ENCODE results near the gene DGKB. TPM values are rescaled to one million over a fixed set of nuclear protein-coding genes. Genes with fewer than 3 reads are reported as not detected.

DGKB gene
- polyA plus RNA-seq, 1 donor (not counting 4 experiments of a cell fraction or from before 2014, with no cell fraction given), result 0.01 TPM

DNA sequence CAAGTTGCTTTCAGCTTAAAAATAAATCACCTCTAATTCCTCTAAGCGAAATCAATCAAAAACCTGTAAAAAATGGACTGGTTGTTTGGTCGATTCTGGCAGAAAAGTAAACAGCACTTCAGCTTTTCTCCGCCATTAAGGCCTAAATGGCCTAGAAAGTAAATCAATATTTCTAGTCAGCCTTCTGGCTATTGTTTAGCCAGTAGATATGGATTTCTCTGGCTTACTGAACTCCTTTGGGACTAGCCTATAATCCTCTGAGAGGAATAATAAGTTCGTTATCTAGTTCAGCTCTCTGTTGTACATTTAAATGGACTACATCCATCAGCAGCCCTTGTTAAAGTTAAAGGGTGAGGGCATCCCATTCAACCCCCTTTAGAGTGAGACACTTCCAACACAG is 513.0 kb downstream of the DGKB start:
- FAIRE-seq (no peak), DNase-seq (ENCODE audit: low read depth, low spot score) (no peak)
- peaks cover 10% of the 10 kb centered on the region for H3K4me1 ChIP-seq (ENCODE audit: control insufficient read depth, extremely low read depth, insufficient read depth, low read length)
- TF ChIP-seq, protein P1, sequence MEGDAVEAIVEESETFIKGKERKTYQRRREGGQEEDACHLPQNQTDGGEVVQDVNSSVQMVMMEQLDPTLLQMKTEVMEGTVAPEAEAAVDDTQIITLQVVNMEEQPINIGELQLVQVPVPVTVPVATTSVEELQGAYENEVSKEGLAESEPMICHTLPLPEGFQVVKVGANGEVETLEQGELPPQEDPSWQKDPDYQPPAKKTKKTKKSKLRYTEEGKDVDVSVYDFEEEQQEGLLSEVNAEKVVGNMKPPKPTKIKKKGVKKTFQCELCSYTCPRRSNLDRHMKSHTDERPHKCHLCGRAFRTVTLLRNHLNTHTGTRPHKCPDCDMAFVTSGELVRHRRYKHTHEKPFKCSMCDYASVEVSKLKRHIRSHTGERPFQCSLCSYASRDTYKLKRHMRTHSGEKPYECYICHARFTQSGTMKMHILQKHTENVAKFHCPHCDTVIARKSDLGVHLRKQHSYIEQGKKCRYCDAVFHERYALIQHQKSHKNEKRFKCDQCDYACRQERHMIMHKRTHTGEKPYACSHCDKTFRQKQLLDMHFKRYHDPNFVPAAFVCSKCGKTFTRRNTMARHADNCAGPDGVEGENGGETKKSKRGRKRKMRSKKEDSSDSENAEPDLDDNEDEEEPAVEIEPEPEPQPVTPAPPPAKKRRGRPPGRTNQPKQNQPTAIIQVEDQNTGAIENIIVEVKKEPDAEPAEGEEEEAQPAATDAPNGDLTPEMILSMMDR (optimal IDR thresholded peaks at IDR 0.05 in 1 of 3, IDR thresholded peaks at IDR 0.05 in 1 of 3, conservative IDR thresholded peaks at IDR 0.05 in 1 of 3; ENCODE audit: extremely low read depth in 1 of 3, insufficient read depth in 2 of 3, low read length in 3 of 3), result no peak
- no peak for TF ChIP-seq EZH2 (IDR thresholded peaks at IDR 0.05; ENCODE audit: low read length)
- H3K36me3 ChIP-seq (ENCODE audit: control insufficient read depth in 2 of 2, extremely low read depth in 1 of 2, insufficient read depth in 2 of 2, low read length in 2 of 2), result no peaks in the 10 kb centered on the region
- no peaks in the 10 kb centered on the region for H3K27me3 ChIP-seq (ENCODE audit: control insufficient read depth, extremely low read depth, insufficient read depth, low read length)
- H3K9ac ChIP-seq (ENCODE audit: control insufficient read depth, extremely low read depth, insufficient read depth, low read length), result no peak overlapping the region
- H3K9me3 ChIP-seq (ENCODE audit: control insufficient read depth, low read depth, low read length), result no peaks in the 10 kb centered on the region
- no peak overlapping the region for H2AFZ ChIP-seq (ENCODE audit: control insufficient read depth, low read length)
- no peak overlapping the region for H3K4me3 ChIP-seq (ENCODE audit: control insufficient read depth in 2 of 3, extremely low read depth in 1 of 3, insufficient read depth in 2 of 3, low read depth in 1 of 3, low read length in 3 of 3)
- dilution Hi-C loops (cut with MboI; ENCODE audit: extremely low pct_ligation_motif_present, low sequenced_read_pairs), result no loop called here
- H3K9me1 ChIP-seq (ENCODE audit: control insufficient read depth, extremely low read depth, insufficient read depth, low read length), result no peaks in the 10 kb centered on the region
- no peak overlapping the region for H3K4me2 ChIP-seq (ENCODE audit: control insufficient read depth, extremely low read depth, insufficient read depth, low read depth, low read length)
- H3K27ac ChIP-seq (ENCODE audit: control insufficient read depth, insufficient read depth, low read length), result no peak overlapping the region
- H4K20me1 ChIP-seq (ENCODE audit: control insufficient read depth, extremely low read depth, insufficient read depth, low read length), result no peaks in the 10 kb centered on the region
- H3K79me2 ChIP-seq (ENCODE audit: control insufficient read depth, insufficient read depth, low read length), result no peaks in the 10 kb centered on the region

DNA sequence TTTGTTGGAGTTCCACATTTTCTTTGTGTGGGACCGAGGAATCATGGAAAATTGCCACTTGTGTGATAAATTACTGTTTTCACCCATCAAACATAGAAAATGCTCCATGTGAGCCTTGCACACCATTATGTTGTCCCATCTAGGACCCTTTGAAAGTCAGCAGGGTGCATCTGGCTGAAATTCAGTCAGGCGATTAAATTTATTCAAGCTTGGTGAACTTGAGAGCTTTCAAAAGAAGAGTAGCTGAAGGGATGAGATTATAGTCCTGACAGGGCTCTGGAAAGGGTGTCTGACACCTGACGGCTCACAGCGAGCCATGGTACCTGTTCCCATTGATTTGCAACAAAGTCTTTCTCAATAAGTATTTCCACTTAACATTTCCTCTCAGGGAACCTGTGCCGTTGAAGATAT is 513.4 kb downstream of the DGKB start:
- Histone ChIP-seq H3K4me1 (ENCODE audit: control insufficient read depth, extremely low read depth, insufficient read depth, low read length) (peaks cover 10% of the 10 kb centered on the region), H3K4me3 (ENCODE audit: control insufficient read depth in 2 of 3, extremely low read depth in 1 of 3, insufficient read depth in 2 of 3, low read depth in 1 of 3, low read length in 3 of 3) (no peak overlapping the region), H3K9me3 (ENCODE audit: control insufficient read depth, low read depth, low read length) (no peaks in the 10 kb centered on the region), H3K4me2 (ENCODE audit: control insufficient read depth, extremely low read depth, insufficient read depth, low read depth, low read length) (no peak overlapping the region), H3K27me3 (ENCODE audit: control insufficient read depth, extremely low read depth, insufficient read depth, low read length) (no peaks in the 10 kb centered on the region), H3K9ac (ENCODE audit: control insufficient read depth, extremely low read depth, insufficient read depth, low read length) (no peak overlapping the region), H3K79me2 (ENCODE audit: control insufficient read depth, insufficient read depth, low read length) (no peaks in the 10 kb centered on the region), H3K36me3 (ENCODE audit: control insufficient read depth in 2 of 2, extremely low read depth in 1 of 2, insufficient read depth in 2 of 2, low read length in 2 of 2) (no peaks in the 10 kb centered on the region), H3K9me1 (ENCODE audit: control insufficient read depth, extremely low read depth, insufficient read depth, low read length) (no peaks in the 10 kb centered on the region), H2AFZ (ENCODE audit: control insufficient read depth, low read length) (no peak overlapping the region), H4K20me1 (ENCODE audit: control insufficient read depth, extremely low read depth, insufficient read depth, low read length) (no peaks in the 10 kb centered on the region), H3K27ac (ENCODE audit: control insufficient read depth, insufficient read depth, low read length) (no peak overlapping the region)
- dilution Hi-C loops (cut with MboI; ENCODE audit: extremely low pct_ligation_motif_present, low sequenced_read_pairs), result no loop called here
- no peak for DNase-seq (ENCODE audit: low read depth, low spot score)
- FAIRE-seq, result no peak
- no peak for TF ChIP-seq EZH2 (IDR thresholded peaks at IDR 0.05; ENCODE audit: low read length)
- TF ChIP-seq, protein P1 (optimal IDR thresholded peaks at IDR 0.05 in 1 of 3, IDR thresholded peaks at IDR 0.05 in 1 of 3, conservative IDR thresholded peaks at IDR 0.05 in 1 of 3; ENCODE audit: extremely low read depth in 1 of 3, insufficient read depth in 2 of 3, low read length in 3 of 3), result no peak

All from keratinocyte (primary cell).